ENCODE data around the gene GLRA2.

DNA sequence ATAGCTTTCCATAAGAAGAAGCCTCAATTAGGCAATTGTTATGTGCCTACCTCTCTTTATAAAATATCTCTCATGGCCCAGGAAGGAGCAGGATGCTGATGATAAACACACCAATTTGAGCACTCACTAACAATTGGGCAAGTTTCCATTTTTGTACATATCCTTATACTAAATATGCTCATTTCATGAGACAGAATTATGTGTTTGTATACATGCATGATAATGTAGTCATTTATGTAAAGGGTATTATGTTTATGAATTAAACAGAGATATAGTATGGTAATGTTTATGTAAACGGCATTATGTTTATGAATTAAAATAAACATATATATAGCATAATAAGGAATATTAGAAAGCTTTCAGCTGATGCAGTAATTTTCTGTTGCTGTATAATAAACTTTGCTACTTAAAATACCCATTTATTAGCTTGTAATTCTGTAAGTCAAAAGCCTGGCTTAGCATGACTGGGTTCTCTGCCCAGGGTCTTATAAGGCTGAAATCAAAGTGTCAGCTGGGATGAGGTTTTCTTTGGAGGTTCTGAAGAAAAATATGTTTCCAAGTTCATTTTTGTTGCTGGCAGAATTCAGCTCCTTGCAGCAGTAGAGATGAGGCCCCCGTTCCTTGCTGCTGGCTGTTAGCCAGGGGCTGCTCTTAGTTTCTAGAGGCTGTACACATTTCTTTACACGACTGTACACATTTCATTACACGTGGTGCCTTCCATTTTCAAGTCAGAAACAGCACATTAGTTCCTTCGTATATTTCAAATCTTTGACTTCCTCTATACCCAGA, 89.0 kb downstream of the GLRA2 start:
- TF ChIP-seq, protein P1, sequence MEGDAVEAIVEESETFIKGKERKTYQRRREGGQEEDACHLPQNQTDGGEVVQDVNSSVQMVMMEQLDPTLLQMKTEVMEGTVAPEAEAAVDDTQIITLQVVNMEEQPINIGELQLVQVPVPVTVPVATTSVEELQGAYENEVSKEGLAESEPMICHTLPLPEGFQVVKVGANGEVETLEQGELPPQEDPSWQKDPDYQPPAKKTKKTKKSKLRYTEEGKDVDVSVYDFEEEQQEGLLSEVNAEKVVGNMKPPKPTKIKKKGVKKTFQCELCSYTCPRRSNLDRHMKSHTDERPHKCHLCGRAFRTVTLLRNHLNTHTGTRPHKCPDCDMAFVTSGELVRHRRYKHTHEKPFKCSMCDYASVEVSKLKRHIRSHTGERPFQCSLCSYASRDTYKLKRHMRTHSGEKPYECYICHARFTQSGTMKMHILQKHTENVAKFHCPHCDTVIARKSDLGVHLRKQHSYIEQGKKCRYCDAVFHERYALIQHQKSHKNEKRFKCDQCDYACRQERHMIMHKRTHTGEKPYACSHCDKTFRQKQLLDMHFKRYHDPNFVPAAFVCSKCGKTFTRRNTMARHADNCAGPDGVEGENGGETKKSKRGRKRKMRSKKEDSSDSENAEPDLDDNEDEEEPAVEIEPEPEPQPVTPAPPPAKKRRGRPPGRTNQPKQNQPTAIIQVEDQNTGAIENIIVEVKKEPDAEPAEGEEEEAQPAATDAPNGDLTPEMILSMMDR (IDR thresholded peaks at IDR 0.05; ENCODE audit: insufficient read depth, low read length), result no peak
- no peak for TF ChIP-seq POLR2AphosphoS5 (IDR thresholded peaks at IDR 0.05; ENCODE audit: low read depth)
- TF ChIP-seq, protein P2, sequence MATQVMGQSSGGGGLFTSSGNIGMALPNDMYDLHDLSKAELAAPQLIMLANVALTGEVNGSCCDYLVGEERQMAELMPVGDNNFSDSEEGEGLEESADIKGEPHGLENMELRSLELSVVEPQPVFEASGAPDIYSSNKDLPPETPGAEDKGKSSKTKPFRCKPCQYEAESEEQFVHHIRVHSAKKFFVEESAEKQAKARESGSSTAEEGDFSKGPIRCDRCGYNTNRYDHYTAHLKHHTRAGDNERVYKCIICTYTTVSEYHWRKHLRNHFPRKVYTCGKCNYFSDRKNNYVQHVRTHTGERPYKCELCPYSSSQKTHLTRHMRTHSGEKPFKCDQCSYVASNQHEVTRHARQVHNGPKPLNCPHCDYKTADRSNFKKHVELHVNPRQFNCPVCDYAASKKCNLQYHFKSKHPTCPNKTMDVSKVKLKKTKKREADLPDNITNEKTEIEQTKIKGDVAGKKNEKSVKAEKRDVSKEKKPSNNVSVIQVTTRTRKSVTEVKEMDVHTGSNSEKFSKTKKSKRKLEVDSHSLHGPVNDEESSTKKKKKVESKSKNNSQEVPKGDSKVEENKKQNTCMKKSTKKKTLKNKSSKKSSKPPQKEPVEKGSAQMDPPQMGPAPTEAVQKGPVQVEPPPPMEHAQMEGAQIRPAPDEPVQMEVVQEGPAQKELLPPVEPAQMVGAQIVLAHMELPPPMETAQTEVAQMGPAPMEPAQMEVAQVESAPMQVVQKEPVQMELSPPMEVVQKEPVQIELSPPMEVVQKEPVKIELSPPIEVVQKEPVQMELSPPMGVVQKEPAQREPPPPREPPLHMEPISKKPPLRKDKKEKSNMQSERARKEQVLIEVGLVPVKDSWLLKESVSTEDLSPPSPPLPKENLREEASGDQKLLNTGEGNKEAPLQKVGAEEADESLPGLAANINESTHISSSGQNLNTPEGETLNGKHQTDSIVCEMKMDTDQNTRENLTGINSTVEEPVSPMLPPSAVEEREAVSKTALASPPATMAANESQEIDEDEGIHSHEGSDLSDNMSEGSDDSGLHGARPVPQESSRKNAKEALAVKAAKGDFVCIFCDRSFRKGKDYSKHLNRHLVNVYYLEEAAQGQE (IDR thresholded peaks at IDR 0.05; ENCODE audit: insufficient replicate concordance, low read depth), result no peak

All from HL-60 (cell line).